ENCODE measurements around the gene PANK3. TPM values are rescaled to one million over a fixed set of nuclear protein-coding genes. Genes with fewer than 3 reads are reported as not detected.
A peak's percentile ranks its signal among the peaks of the same experiment; 100 is the strongest.

Gene PANK3
- total and polyA plus RNA-seq, 4 donors = 8.0 to 57.1 (median 27.9) TPM

GRCh38 chr5:168530621-168531150, 48.5 kb downstream of the PANK3 start:
- Histone ChIP-seq H3K36me3 (ENCODE audit: control insufficient read depth in 1 of 2, insufficient read depth in 2 of 2, low read length in 1 of 2) (no peaks in the 10 kb centered on the region), H3K4me1 (ENCODE audit: control insufficient read depth in 1 of 2, insufficient read depth in 2 of 2, low read length in 2 of 2) (no peaks in the 10 kb centered on the region), H3K4me3 (ENCODE audit: low read length in 2 of 2) (no peak overlapping the region), H3K27me3 (ENCODE audit: control insufficient read depth in 1 of 2, insufficient read depth in 2 of 2, low read length in 1 of 2) (peaks cover 0 to 2% of the 10 kb centered on the region in 2 donors), H3K27ac (ENCODE audit: low read depth in 1 of 2, low read length in 2 of 2) (no peak overlapping the region), H3K9me3 (ENCODE audit: control insufficient read depth, low read length) (no peaks in the 10 kb centered on the region)
- ATAC-seq (ENCODE audit: low FRiP score) = no peak
- DNase-seq = no peak
- WGBS, 2 donors = 55 to 59% methylated on average over 4 of the region's 4 CpGs
- intact Hi-C loops (cut with DNase I) = no loop called here

GRCh38 chr5:168529374-168530234, 49.6 kb downstream of the PANK3 start:
- no peak for ATAC-seq (ENCODE audit: low FRiP score)

GRCh38 chr5:168528521-168529373, 50.4 kb downstream of the PANK3 start, which contains the start of gene FBLL1:
TSS of gene FBLL1 (plus strand) at chr5:168529305. CDS start at chr5:168529505, 200 bp downstream.
- H3K36me3 ChIP-seq (ENCODE audit: control insufficient read depth in 1 of 2, insufficient read depth in 2 of 2, low read length in 1 of 2) = no peaks in the 10 kb centered on the region
- H3K27me3 ChIP-seq (ENCODE audit: control insufficient read depth in 1 of 2, insufficient read depth in 2 of 2, low read length in 1 of 2) = peaks cover 0 to 2% of the 10 kb centered on the region in 2 donors
- 9 to 15% methylated on average over 24 to 38 of the region's 38 CpGs for WGBS, 2 donors
- intact Hi-C loops (cut with DNase I) = no loop called here
- no peak within 1 kb of the TSS for H3K27ac ChIP-seq (ENCODE audit: low read depth in 1 of 2, low read length in 2 of 2)
- H3K9me3 ChIP-seq (ENCODE audit: control insufficient read depth, low read length) = no peaks in the 10 kb centered on the region
- H3K4me1 ChIP-seq (ENCODE audit: control insufficient read depth in 1 of 2, insufficient read depth in 2 of 2, low read length in 2 of 2) = no peaks in the 10 kb centered on the region
- no peak for ATAC-seq (ENCODE audit: low FRiP score)
- H3K4me3 ChIP-seq (ENCODE audit: low read length in 2 of 2) = peak within 1 kb of the TSS; percentile 35 to 39
- no peak for DNase-seq

More at GRCh38 chr5:168529374-168530234, 49.6 kb downstream of the PANK3 start:
- no peak overlapping the region for H3K27ac ChIP-seq (ENCODE audit: low read depth in 1 of 2, low read length in 2 of 2)
- no peaks in the 10 kb centered on the region for H3K4me1 ChIP-seq (ENCODE audit: control insufficient read depth in 1 of 2, insufficient read depth in 2 of 2, low read length in 2 of 2)
- peak in 1 of 2 donors; percentile 44 for DNase-seq
- H3K27me3 ChIP-seq (ENCODE audit: control insufficient read depth in 1 of 2, insufficient read depth in 2 of 2, low read length in 1 of 2) = peaks cover 0 to 2% of the 10 kb centered on the region in 2 donors
- intact Hi-C loops (cut with DNase I) = no loop called here
- 13 to 17% methylated on average over 78 to 125 of the region's 125 CpGs for WGBS, 2 donors
- H3K9me3 ChIP-seq (ENCODE audit: control insufficient read depth, low read length) = no peaks in the 10 kb centered on the region
- H3K36me3 ChIP-seq (ENCODE audit: control insufficient read depth in 1 of 2, insufficient read depth in 2 of 2, low read length in 1 of 2) = no peaks in the 10 kb centered on the region
- peak overlapping the region; percentile 35 to 39 for H3K4me3 ChIP-seq (ENCODE audit: low read length in 2 of 2)

- ATAC-seq (ENCODE audit: low FRiP score) (no peak), DNase-seq (no peak)
- Histone ChIP-seq H3K27me3 (ENCODE audit: control insufficient read depth in 1 of 2, insufficient read depth in 2 of 2, low read length in 1 of 2) (peaks cover 0 to 2% of the 10 kb centered on the region in 2 donors), H3K9me3 (ENCODE audit: control insufficient read depth, low read length) (no peaks in the 10 kb centered on the region), H3K27ac (ENCODE audit: low read depth in 1 of 2, low read length in 2 of 2) (no peak overlapping the region), H3K4me1 (ENCODE audit: control insufficient read depth in 1 of 2, insufficient read depth in 2 of 2, low read length in 2 of 2) (no peaks in the 10 kb centered on the region), H3K4me3 (ENCODE audit: low read length in 2 of 2) (no peak overlapping the region), H3K36me3 (ENCODE audit: control insufficient read depth in 1 of 2, insufficient read depth in 2 of 2, low read length in 1 of 2) (no peaks in the 10 kb centered on the region)
- 84 to 93% methylated on average over 4 of the region's 4 CpGs for WGBS, 2 donors
- intact Hi-C loops (cut with DNase I) = no loop called here
Observed at GRCh38 chr5:168527756-168528295, 51.3 kb downstream of the PANK3 start.

GRCh38 chr5:168525856-168526255, 53.3 kb downstream of the PANK3 start:
- Histone ChIP-seq H3K9me3 (ENCODE audit: control insufficient read depth, low read length) (no peaks in the 10 kb centered on the region), H3K36me3 (ENCODE audit: control insufficient read depth in 1 of 2, insufficient read depth in 2 of 2, low read length in 1 of 2) (no peaks in the 10 kb centered on the region), H3K27me3 (ENCODE audit: control insufficient read depth in 1 of 2, insufficient read depth in 2 of 2, low read length in 1 of 2) (peaks cover 0 to 2% of the 10 kb centered on the region in 2 donors), H3K4me3 (ENCODE audit: low read length in 2 of 2) (no peak overlapping the region), H3K27ac (ENCODE audit: low read depth in 1 of 2, low read length in 2 of 2) (no peak overlapping the region), H3K4me1 (ENCODE audit: control insufficient read depth in 1 of 2, insufficient read depth in 2 of 2, low read length in 2 of 2) (no peaks in the 10 kb centered on the region)
- ATAC-seq (ENCODE audit: low FRiP score) (no peak), DNase-seq (no peak)
- intact Hi-C loops (cut with DNase I) = no loop called here
- 54 to 57% methylated on average over 2 of the region's 2 CpGs for WGBS, 2 donors

GRCh38 chr5:168513861-168514428, 65.2 kb downstream of the PANK3 start:
- Histone ChIP-seq H3K27ac (ENCODE audit: low read depth in 1 of 2, low read length in 2 of 2) (no peak overlapping the region), H3K4me1 (ENCODE audit: control insufficient read depth in 1 of 2, insufficient read depth in 2 of 2, low read length in 2 of 2) (no peaks in the 10 kb centered on the region), H3K36me3 (ENCODE audit: control insufficient read depth in 1 of 2, insufficient read depth in 2 of 2, low read length in 1 of 2) (peaks cover 9 to 11% of the 10 kb centered on the region in 2 donors), H3K9me3 (ENCODE audit: control insufficient read depth, low read length) (peaks cover 2% of the 10 kb centered on the region), H3K27me3 (ENCODE audit: control insufficient read depth in 1 of 2, insufficient read depth in 2 of 2, low read length in 1 of 2) (no peaks in the 10 kb centered on the region), H3K4me3 (ENCODE audit: low read length in 2 of 2) (no peak overlapping the region)
- 98 to 99% methylated on average over 2 of the region's 2 CpGs for WGBS, 2 donors
- ATAC-seq (ENCODE audit: low FRiP score) (no peak), DNase-seq (no peak)
- intact Hi-C loops (cut with DNase I) = no loop called here

GRCh38 chr5:168502563-168503237, 76.5 kb downstream of the PANK3 start:
- 87 to 91% methylated on average over 7 of the region's 7 CpGs for WGBS, 2 donors
- intact Hi-C loops (cut with DNase I) = no loop called here
- H3K4me1 ChIP-seq (ENCODE audit: control insufficient read depth in 1 of 2, insufficient read depth in 2 of 2, low read length in 2 of 2) = no peaks in the 10 kb centered on the region

More at GRCh38 chr5:168502563-168503237, 76.5 kb downstream of the PANK3 start:
- no peaks in the 10 kb centered on the region for H3K27me3 ChIP-seq (ENCODE audit: control insufficient read depth in 1 of 2, insufficient read depth in 2 of 2, low read length in 1 of 2)
- H3K27ac ChIP-seq (ENCODE audit: low read depth in 1 of 2, low read length in 2 of 2) = no peak overlapping the region
- no peaks in the 10 kb centered on the region for H3K9me3 ChIP-seq (ENCODE audit: control insufficient read depth, low read length)
- peaks cover 3 to 8% of the 10 kb centered on the region in 2 donors for H3K36me3 ChIP-seq (ENCODE audit: control insufficient read depth in 1 of 2, insufficient read depth in 2 of 2, low read length in 1 of 2)
- H3K4me3 ChIP-seq (ENCODE audit: low read length in 2 of 2) = no peak overlapping the region
- ATAC-seq (ENCODE audit: low FRiP score) (no peak), DNase-seq (no peak)

Data from aorta (tissue), 5 donors.